HG03196 (cell line): ENCODE results near the gene PRM2.
A peak's percentile ranks its signal among the peaks of the same experiment; 100 is the strongest.

Experiments used
- ATAC-seq: cut with Tn5 transposase; IDR thresholded peaks from one replicate; pipeline ENCODE4 v1.9.1; 2021; ENCODE audit not compliant: unreplicated experiment

The PRM2 gene

DNA sequence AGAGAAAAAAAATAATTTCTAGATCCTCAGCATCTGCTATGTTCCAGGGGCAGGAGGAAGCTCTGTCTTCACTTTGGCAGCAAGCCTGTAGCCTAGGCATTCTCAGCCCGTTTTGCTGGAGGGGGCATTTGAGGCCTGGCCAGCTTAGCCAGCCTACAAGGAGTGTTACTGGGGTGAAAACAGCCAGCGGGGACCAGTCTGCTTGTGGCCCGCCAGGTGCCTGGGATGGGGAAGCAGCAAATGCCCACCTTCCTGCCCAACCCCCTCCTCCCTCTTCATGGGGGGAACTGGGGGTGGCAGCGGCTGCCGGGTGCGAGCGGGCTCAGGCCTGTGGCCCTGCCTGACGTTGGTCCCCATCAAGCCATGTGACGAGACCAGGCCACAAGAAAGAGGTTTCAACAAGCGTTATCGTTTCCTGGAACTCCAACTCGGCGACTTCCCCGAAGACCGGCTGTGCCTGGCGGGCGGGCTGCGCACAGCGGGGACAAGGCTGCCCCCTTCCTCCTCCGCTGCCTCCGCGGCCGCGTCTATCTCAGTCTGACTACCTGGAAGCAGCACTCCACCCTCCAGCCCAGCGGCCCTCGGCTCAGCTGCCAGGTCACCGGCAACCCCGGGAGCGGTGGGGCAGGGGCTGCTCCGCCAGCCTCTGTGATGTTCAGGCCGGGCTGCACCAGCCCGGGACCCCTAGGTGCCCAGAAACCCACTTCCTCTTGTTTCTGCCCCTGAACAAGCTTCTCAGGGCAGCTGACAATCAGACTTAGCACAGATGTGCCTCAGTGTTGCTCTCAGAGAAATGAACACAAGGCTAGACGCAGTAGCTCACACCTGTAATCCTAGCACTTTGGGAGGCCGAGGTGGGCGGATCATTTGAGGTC lies 43.2 kb downstream of the PRM2 start:
- peak; percentile 42 for ATAC-seq

DNA sequence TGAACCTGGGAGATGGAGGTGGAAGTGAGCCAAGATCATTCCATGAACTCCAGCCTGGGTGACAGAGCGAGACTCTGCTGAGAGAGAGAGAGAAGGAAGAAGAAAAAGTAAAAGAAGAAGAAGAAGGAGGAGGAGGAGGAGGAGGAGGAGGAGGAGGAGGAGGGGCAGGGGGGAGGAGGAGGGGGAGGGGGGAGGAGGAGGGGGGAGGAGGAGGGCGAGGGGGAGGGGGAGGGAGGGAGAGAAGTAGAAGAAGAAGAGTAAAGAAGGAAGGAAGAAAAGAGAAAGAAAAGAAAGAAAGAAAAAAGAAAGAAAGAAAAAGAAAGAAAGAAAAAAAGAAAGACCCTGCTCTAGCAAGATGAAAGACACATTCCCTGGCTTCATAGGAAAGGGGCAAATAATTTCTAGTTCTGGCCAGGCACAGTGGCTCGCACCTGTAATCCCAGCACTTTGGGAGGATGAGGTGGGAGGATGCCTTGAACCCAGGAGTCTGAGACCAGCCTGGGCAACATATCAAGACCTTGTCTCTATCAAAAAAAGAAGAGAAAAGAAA lies 43.9 kb downstream of the PRM2 start:
- no peak for ATAC-seq

DNA sequence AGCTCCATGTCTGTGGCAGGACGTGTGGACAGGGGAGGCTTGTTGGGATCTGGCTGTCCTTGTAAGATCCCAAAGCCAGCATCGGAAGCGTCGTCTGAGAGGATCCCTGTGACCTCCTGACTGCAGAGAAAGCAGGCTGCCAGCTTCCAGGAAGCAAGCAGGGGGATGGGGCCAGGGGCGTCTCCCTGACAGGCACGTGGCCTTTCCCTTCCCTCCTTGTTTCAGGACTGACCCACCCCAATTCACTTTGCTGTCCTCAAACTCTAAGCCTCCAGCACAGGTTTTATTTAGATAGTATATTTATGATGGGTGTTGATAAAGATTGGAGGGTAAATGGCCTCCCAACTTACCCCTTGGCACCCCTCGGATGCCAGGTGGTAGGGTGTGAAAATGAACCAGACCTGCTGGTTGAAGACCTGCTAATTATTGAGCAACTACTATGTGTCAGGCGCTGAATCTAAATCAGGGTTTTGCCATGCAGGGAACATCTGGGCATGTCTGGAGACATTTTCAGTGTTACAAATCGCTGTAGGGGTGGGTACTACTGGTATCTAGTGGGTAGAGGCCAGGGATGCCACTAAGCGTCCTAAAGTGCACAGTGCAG lies 44.8 kb downstream of the PRM2 start:
- ATAC-seq: no peak

DNA sequence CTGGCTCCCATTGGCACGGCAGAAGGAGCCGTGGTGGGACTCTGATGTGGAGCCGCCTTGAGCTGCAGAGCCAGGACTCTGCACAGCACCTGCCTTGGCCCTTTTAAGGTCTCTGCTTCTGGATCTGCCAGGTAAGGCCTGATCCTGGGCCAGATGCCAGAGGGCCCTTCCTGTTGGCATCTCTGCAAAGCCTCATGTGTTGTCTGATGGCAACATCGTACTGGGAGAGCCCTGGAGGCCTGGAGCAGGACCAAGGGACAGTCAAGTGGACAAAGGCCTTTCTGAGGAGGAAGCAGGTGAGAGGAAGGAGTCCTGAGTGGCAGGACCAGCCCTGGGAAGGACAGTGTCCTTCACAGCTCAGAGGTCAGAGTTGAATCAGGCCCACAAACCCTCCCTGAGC lies 46.4 kb downstream of the PRM2 start:
- no peak for ATAC-seq

DNA sequence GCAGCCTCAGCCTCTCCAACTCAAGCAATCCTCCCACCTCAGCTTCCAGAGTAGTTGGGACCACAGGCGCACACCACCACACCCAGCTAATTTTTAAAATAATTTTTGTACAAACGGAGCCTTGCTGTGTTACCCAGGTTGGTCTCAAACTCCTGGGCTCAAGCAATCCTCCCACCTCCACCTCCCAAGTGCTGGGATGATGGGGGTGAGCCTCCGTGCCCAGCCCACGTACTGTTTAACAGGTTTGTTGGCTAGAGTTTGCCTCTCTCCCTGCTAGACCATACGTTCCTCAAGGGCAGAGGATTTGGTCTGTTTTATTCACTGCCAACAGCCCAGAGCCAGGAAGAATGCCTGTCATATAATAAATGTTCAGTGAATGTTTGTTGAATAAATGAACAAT lies 46.8 kb downstream of the PRM2 start:
- ATAC-seq: no peak

DNA sequence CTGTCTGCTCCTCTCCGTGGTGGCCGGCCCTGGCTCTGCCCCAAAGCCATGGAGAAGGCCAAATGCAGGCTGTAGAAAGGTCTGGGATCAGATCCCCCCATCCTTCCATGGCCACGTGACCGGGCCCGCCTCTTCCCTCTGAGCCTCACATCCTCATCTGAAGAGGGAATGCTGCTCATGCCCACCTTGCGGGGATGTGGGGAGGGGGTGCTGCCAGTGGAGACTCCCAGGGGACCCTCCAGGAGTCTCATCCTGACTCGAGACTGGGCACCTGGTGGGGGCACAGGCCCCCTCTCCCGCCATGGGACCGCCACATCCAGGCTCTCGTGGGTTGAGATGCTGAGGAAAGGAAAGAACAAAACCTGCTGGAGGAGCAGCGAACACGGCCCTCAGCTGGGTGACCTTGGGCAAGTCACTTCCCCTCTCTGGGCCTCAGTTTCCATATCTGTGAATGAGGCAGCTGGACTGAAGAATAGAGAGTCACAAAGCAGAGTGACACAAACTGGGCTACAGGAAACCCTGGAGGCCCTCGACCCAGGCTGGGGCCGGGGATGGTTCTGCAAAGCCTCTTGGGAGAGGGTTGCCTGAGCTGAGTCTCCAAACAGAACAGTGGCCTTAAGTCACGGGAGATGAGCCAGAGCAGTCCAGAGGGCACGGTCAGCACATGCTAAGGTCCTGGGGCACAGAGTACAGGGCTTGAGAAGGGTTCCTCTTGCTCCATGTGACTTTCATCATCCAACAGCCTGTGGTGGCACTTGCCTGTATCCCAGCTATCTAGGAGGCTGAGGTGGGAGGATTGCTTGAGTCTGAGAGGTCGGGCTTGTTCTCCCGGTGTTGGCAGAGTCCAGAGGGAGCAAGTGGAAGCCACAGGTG lies 50.4 kb downstream of the PRM2 start:
- peak; percentile 1 for ATAC-seq
